Liver (tissue), 3 donors: ENCODE results near the gene ERBB4.

Experiments
- ATF3 ChIP-seq: IDR thresholded peaks from 2 replicates; pipeline ENCODE4 v1.6.1; 2016; ENCODE audit warnings: antibody characterized with exemption
- CTCF ChIP-seq: fragments of 150-350 bp; IDR thresholded peaks from 2 replicates; pipeline ENCODE4 v1.5.1; 2017; ENCODE audit warnings: improper control_type of control experiment, low read depth, low read length; ENCODE audit not compliant: missing input control
- EGR1 ChIP-seq, 2 donors: IDR thresholded peaks; 2 replicates each; pipeline ENCODE4 v1.6.1; 2016 to 2018; ENCODE audit warnings: antibody characterized with exemption in 2 of 2, low read depth in 2 of 2
- GABPA ChIP-seq, 2 donors: IDR thresholded peaks in 1 of 2; conservative IDR thresholded peaks in 1 of 2; 2 replicates each; pipeline ENCODE4 v1.6.1; 2016; ENCODE audit warnings: antibody characterized with exemption in 2 of 2, mild to moderate bottlenecking in 1 of 2, moderate library complexity in 1 of 2
- JUND ChIP-seq, 2 donors: IDR thresholded peaks; 2 replicates each; pipeline ENCODE4 v1.6.1; 2016; ENCODE audit warnings: antibody characterized with exemption in 2 of 2
- MAX ChIP-seq: IDR thresholded peaks from 2 replicates; pipeline ENCODE4 v1.6.1; 2016; ENCODE audit warnings: antibody characterized with exemption
- RAD21 ChIP-seq, 2 donors: IDR thresholded peaks; 2 replicates each; pipeline ENCODE4 v1.6.1; 2016; ENCODE audit warnings: antibody characterized with exemption in 2 of 2, mild to moderate bottlenecking in 2 of 2
- REST ChIP-seq: IDR thresholded peaks from 2 replicates; pipeline ENCODE4 v1.6.1; 2016; ENCODE audit warnings: antibody characterized with exemption, mild to moderate bottlenecking
- SP1 ChIP-seq: IDR thresholded peaks from 2 replicates; pipeline ENCODE4 v1.6.1; 2018; ENCODE audit warnings: antibody characterized with exemption, mild to moderate bottlenecking
- TAF1 ChIP-seq: conservative IDR thresholded peaks from 2 replicates; pipeline ENCODE4 v1.6.1; 2016; ENCODE audit warnings: antibody characterized with exemption, mild to moderate bottlenecking
- YY1 ChIP-seq: IDR thresholded peaks from 2 replicates; pipeline ENCODE4 v1.6.1; 2016; ENCODE audit warnings: antibody characterized with exemption, mild to moderate bottlenecking
- ZBTB33 ChIP-seq: IDR thresholded peaks from 2 replicates; pipeline ENCODE4 v1.6.1; 2016; ENCODE audit warnings: antibody characterized with exemption
- donor health status: healthy.
- donor health status: healthy.

GRCh38 chr2:211457325-211457724 lies 1081.3 kb downstream of the ERBB4 start:
- TF ChIP-seq CTCF (no peak), GABPA (IDR thresholded peaks at IDR 0.05 in 1 of 2, conservative IDR thresholded peaks at IDR 0.05 in 1 of 2) (no peak), ATF3 (no peak), ZBTB33 (no peak), JUND (IDR thresholded peaks at IDR 0.05) (no peak), SP1 (no peak), REST (no peak), YY1 (no peak), TAF1 (no peak), EGR1 (IDR thresholded peaks at IDR 0.05; ENCODE audit: low read depth in 2 of 2) (no peak), MAX (no peak), RAD21 (IDR thresholded peaks at IDR 0.05) (no peak)
